IMR-90 (cell line): ENCODE results near the gene TM7SF2. TPM values are rescaled to one million over a fixed set of nuclear protein-coding genes. Genes with fewer than 3 reads are reported as not detected.

ENCODE experiments used
- ATAC-seq: fragments of 200-7000 bp; cut with Tn5 transposase; 2 replicates; pipeline ENCODE4 v1.9.1; 2020; ENCODE audit warnings: low read depth, mild to moderate bottlenecking, moderate library complexity
- BruUV-seq: library from RNA; stranded (reverse); fragments of 400-500 nt; replicated peaks from 2 replicates; lab custom pipeline; 2021; lab: Mats Ljungman, UMichigan
- CTCF ChIA-PET: fragments of 300-600 bp; formaldehyde crosslinking; extraction: SDS; loops from one replicate; lab custom pipeline; 2021; ENCODE audit warnings: antibody characterized with exemption; lab: Yijun Ruan, JAX
- POLR2A ChIA-PET: fragments of 300-600 bp; sonication (Branson Sonifier 250); formaldehyde crosslinking; loops from one replicate; lab custom pipeline; 2022; ENCODE audit warnings: antibody characterized with exemption; ENCODE audit not compliant: unreplicated experiment; lab: Charles Lee
- DNase-seq: peaks from one replicate; pipeline ENCODE4 v3.0.0; 2013
- H2AFZ ChIP-seq: replicated peaks from 2 replicates; pipeline ENCODE3; 2013; ENCODE audit warnings: low read length, mild to moderate bottlenecking; ENCODE audit not compliant: poor library complexity
- H2AK5ac ChIP-seq: 2 replicates; pipeline ENCODE4 v1.6.1; 2013; ENCODE audit warnings: low read depth, low read length, inconsistent platforms
- H2AK9ac ChIP-seq: replicated peaks from 2 replicates; pipeline ENCODE3; 2013; ENCODE audit warnings: mild to moderate bottlenecking, low read depth, low read length, moderate library complexity; ENCODE audit not compliant: poor library complexity
- H2BK120ac ChIP-seq: 2 replicates; pipeline ENCODE4 v1.6.1; 2013; ENCODE audit warnings: low read depth, low read length, inconsistent platforms
- H2BK15ac ChIP-seq: 3 replicates; pipeline ENCODE4 v1.6.1; 2013; ENCODE audit warnings: low read depth, low read length, inconsistent platforms
- H2BK20ac ChIP-seq: 2 replicates; pipeline ENCODE4 v1.6.1; 2013; ENCODE audit warnings: low read depth, mild to moderate bottlenecking, inconsistent platforms, low read length, moderate library complexity
- H2BK5ac ChIP-seq: 2 replicates; pipeline ENCODE4 v1.6.1; 2013; ENCODE audit warnings: mild to moderate bottlenecking, low read depth, low read length, inconsistent platforms; ENCODE audit not compliant: poor library complexity, severe bottlenecking
- H3K14ac ChIP-seq: replicated peaks from 2 replicates; pipeline ENCODE4 v1.6.1; 2013; ENCODE audit warnings: low read depth, low read length, inconsistent platforms
- H3K18ac ChIP-seq: 2 replicates; pipeline ENCODE4 v1.6.1; 2013; ENCODE audit warnings: low read depth, low read length, control low read depth
- H3K23ac ChIP-seq: 2 replicates; pipeline ENCODE4 v1.6.1; 2013; ENCODE audit warnings: low read depth, low read length, inconsistent platforms
- H3K27ac ChIP-seq: 2 replicates; pipeline ENCODE4 v1.5.1; 2013; ENCODE audit warnings: mild to moderate bottlenecking, control low read depth, low read length; ENCODE audit not compliant: insufficient read depth
- H3K27me3 ChIP-seq: 2 replicates; pipeline ENCODE4 v1.6.1; 2013; ENCODE audit warnings: low read length; ENCODE audit not compliant: control insufficient read depth, insufficient read depth
- H3K36me3 ChIP-seq: 2 replicates; pipeline ENCODE4 v1.6.1; 2013; ENCODE audit warnings: low read length, mixed read lengths; ENCODE audit not compliant: control insufficient read depth, insufficient read depth
- H3K4ac ChIP-seq: 2 replicates; pipeline ENCODE4 v1.6.1; 2013; ENCODE audit warnings: low read depth, low read length, inconsistent platforms
- H3K4me1 ChIP-seq: 2 replicates; pipeline ENCODE4 v1.6.1; 2013; ENCODE audit warnings: low read length, mixed read lengths; ENCODE audit not compliant: control insufficient read depth, insufficient read depth
- H3K4me2 ChIP-seq: 2 replicates; pipeline ENCODE4 v1.6.1; 2013; ENCODE audit warnings: low read depth, mild to moderate bottlenecking, control low read depth, low read length, moderate library complexity
- H3K4me3 ChIP-seq: 2 replicates; pipeline ENCODE4 v1.5.1; 2013; ENCODE audit warnings: low read depth, mild to moderate bottlenecking, control low read depth, low read length, moderate library complexity; ENCODE audit not compliant: insufficient read depth
- H3K56ac ChIP-seq: 2 replicates; pipeline ENCODE4 v1.6.1; 2013; ENCODE audit warnings: low read length, inconsistent platforms; ENCODE audit not compliant: insufficient read depth; ENCODE audit errors: extremely low read depth
- H3K79me1 ChIP-seq, 2 experiments: 2 replicates each; pipeline ENCODE4 v1.6.1; 2013; ENCODE audit warnings: low read length in 2 of 2, inconsistent platforms in 1 of 2, low read depth in 1 of 2
- H3K9ac ChIP-seq: 2 replicates; pipeline ENCODE4 v1.6.1; 2013; ENCODE audit warnings: low read depth, low read length, control low read depth
- H3K9me1 ChIP-seq: 2 replicates; pipeline ENCODE4 v1.6.1; 2013; ENCODE audit warnings: low read length, inconsistent platforms; ENCODE audit not compliant: insufficient read depth
- H3K9me3 ChIP-seq: 2 replicates; pipeline ENCODE4 v1.6.1; 2013; ENCODE audit warnings: low read length; ENCODE audit not compliant: control insufficient read depth, insufficient read depth
- H4K20me1 ChIP-seq: 2 replicates; pipeline ENCODE4 v1.6.1; 2013; ENCODE audit warnings: low read length, inconsistent platforms; ENCODE audit not compliant: insufficient read depth
- H4K5ac ChIP-seq: 2 replicates; pipeline ENCODE4 v1.6.1; 2013; ENCODE audit warnings: mild to moderate bottlenecking, low read depth, low read length, control low read depth
- H4K8ac ChIP-seq, 2 experiments: 2 replicates each; pipeline ENCODE4 v1.6.1; 2013; ENCODE audit warnings: low read depth in 2 of 2, low read length in 2 of 2, control low read depth in 1 of 2, inconsistent platforms in 1 of 2
- H4K91ac ChIP-seq: 2 replicates; pipeline ENCODE4 v1.6.1; 2013; ENCODE audit warnings: low read depth, low read length, inconsistent platforms; ENCODE audit not compliant: insufficient read depth
- BHLHE40 ChIP-seq: fragments of 150-350 bp; IDR thresholded peaks from 2 replicates; pipeline ENCODE4 v1.6.1; 2016; ENCODE audit warnings: mild to moderate bottlenecking, low read depth, low read length
- MAFK ChIP-seq: IDR thresholded peaks from 2 replicates; pipeline ENCODE4 v1.6.1; 2012; ENCODE audit warnings: low read depth, low read length, improper control_type of control experiment
- MXI1 ChIP-seq: IDR thresholded peaks from 2 replicates; pipeline ENCODE4 v1.6.1; 2012; ENCODE audit warnings: low read depth, mild to moderate bottlenecking, low read length, moderate library complexity, borderline replicate concordance
- NFE2L2 ChIP-seq: fragments of 150-350 bp; IDR thresholded peaks from 2 replicates; pipeline ENCODE4 v1.6.1; 2016; ENCODE audit warnings: low read depth, mild to moderate bottlenecking, low read length
- POLR2A ChIP-seq: IDR thresholded peaks from 2 replicates; pipeline ENCODE4 v1.6.1; 2012; ENCODE audit warnings: mild to moderate bottlenecking, low read depth, low read length
- RFX5 ChIP-seq: IDR thresholded peaks from 2 replicates; pipeline ENCODE4 v1.8.0; 2012; ENCODE audit warnings: low read depth, mild to moderate bottlenecking, low read length, moderate library complexity
- WGBS, 2 experiments: methylation state at CpG; one replicate each; pipeline versions ENCODE4 v1.1.5 to v1.1.7; 2013; ENCODE audit warnings: missing lambda C conversion rate in 2 of 2; ENCODE audit not compliant: insufficient read length in 1 of 2; ENCODE audit errors: extremely low coverage in 2 of 2; 5-methylcytosine and 5-hydroxymethylcytosine counted together
- dilution Hi-C: fragments of 300-500 bp; cut with HindIII; formaldehyde crosslinking; loops from one replicate; pipeline ENCODE4 v1.14.3; 2018; ENCODE audit warnings: low sequenced_read_pairs; ENCODE audit not compliant: unreplicated experiment
- in situ Hi-C: fragments of 300-500 bp; cut with MboI; formaldehyde crosslinking; loops from 3 replicates; pipeline ENCODE4 v1.14.3; 2019; ENCODE audit warnings: low sequenced_read_pairs, inconsistent platforms, mixed read lengths
- intact Hi-C: fragments of 100-400 bp; cut with micrococcal nuclease; formaldehyde crosslinking; loops from 2 replicates; pipeline ENCODE4 v1.10.0; 2022
- polyA plus RNA-seq, 3 experiments: library from polyadenylated mRNA; depleted of rRNA; stranded (reverse); fragments of >200 nt; gene quantifications; 2 replicates each; pipeline ENCODE4 v1.2.3, GENCODE V29; 2012; ENCODE audit warnings: low replicate concordance in 1 of 3
- total RNA-seq: library from RNA; depleted of rRNA; stranded (reverse); fragments of >200 nt; gene quantifications from 2 replicates; pipeline ENCODE4 v1.2.3, GENCODE V29; 2012

TM7SF2 gene
- total and polyA plus RNA-seq, 2 of the 4 experiments (the other 2 are of a cell fraction), result 5.7 to 7.6 TPM

GRCh38 chr11:65132988-65133700 lies 21.5 kb downstream of the TM7SF2 start (continued):
- no peak for TF ChIP-seq BHLHE40

- Histone ChIP-seq H2BK5ac (peak overlapping the region; percentile 98), H3K4me3 (peak overlapping the region; percentile 63), H3K18ac (no peak overlapping the region), H4K91ac (peak overlapping the region; percentile 100; the same call in 1 of the 2 replicates), H3K9me1 (peaks cover 21% of the 10 kb centered on the region), H3K56ac (no peak overlapping the region), H4K8ac (peak overlapping the region; percentile 12 to 43; a peak in 3 of 4 replicates), H3K36me3 (peaks cover 40% of the 10 kb centered on the region), H4K5ac (peak overlapping the region; percentile 51; the same call in 1 of the 2 replicates), H3K27me3 (no peaks in the 10 kb centered on the region), H3K9ac (peak overlapping the region; percentile 99), H3K14ac (no peak overlapping the region; the same call in 1 of the 2 replicates), H2AFZ (peak overlapping the region; percentile 99), H2AK9ac (peak overlapping the region; percentile 98), H3K4ac (peak overlapping the region; percentile 100), H3K79me1 (peaks cover 18 to 43% of the 10 kb centered on the region in 2 experiments), H3K27ac (peak overlapping the region; percentile 99), H3K4me1 (peaks cover 6% of the 10 kb centered on the region; the same call in 1 of the 2 replicates), H3K9me3 (no peaks in the 10 kb centered on the region), H4K20me1 (peaks cover 28% of the 10 kb centered on the region), H2BK120ac (no peak overlapping the region), H3K23ac (peak overlapping the region; percentile 95), H3K4me2 (peak overlapping the region; percentile 93), H2AK5ac (peak overlapping the region; percentile 90; the same call in 1 of the 2 replicates), H2BK20ac (no peak overlapping the region), H2BK15ac (no peak overlapping the region)
- dilution Hi-C loops (no loop called here), in situ Hi-C loops (no loop called here), intact Hi-C loops (no loop called here)
- 0% methylated on average over 14 of the region's 20 CpGs; no CpG with 5 or more reads in 1 of the 2 experiments for WGBS, 2 experiments
- ChIA-PET POLR2A (no interaction called here), CTCF (interaction anchor here (0.5 kb wide), 1 partner anchor 54 kb away, joined by 3 read pairs; no protein-coding TSS in a partner anchor)
- TF ChIP-seq NFE2L2 (no peak), BHLHE40 (no peak), POLR2A (no peak), MXI1 (no peak), MAFK (no peak), RFX5 (no peak)
- DNase-seq (no peak), ATAC-seq (no peak; the same call in none of the 2 replicates)
- BruUV-seq, result no TSS peak
Measured at GRCh38 chr11:65133724-65134123, 22.1 kb downstream of the TM7SF2 start.
